Measurements from ENCODE around the gene SARM1.
"Not testable (repeated sequence)": the region's sequence is repeated elsewhere in the genome, so short reads cannot be mapped to it uniquely, and the experiment has no call there.

Gene SARM1

DNA sequence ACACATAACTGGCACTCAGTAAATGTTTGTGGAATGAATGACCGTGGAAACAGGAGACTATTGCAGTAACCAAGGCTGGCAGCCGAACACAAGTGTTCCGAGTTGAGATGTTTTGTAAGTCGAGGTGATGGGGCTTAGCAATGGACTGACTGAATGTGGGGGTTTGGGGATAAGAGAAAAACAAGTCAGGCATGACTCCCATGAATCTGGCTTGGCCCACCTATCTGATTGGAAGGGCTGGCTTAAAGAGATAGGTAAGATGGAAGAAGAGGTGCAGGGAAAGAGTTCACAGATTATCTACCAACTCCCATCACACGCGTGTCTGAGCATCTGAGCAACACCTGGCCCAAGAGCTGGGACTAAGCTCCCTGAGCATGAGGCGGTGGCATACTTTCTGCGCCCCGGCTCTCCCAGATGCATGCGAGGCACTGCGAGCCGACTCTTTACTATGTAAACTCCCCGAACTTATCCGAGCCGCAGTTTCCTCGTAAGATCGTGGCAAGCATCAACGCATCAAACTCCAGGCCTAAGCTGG, 36.8 kb upstream of the SARM1 start:
- peak overlapping the region; percentile 96 for H3K4me3 ChIP-seq (ENCODE audit: low read depth, low read length)
- TF ChIP-seq, protein P1, sequence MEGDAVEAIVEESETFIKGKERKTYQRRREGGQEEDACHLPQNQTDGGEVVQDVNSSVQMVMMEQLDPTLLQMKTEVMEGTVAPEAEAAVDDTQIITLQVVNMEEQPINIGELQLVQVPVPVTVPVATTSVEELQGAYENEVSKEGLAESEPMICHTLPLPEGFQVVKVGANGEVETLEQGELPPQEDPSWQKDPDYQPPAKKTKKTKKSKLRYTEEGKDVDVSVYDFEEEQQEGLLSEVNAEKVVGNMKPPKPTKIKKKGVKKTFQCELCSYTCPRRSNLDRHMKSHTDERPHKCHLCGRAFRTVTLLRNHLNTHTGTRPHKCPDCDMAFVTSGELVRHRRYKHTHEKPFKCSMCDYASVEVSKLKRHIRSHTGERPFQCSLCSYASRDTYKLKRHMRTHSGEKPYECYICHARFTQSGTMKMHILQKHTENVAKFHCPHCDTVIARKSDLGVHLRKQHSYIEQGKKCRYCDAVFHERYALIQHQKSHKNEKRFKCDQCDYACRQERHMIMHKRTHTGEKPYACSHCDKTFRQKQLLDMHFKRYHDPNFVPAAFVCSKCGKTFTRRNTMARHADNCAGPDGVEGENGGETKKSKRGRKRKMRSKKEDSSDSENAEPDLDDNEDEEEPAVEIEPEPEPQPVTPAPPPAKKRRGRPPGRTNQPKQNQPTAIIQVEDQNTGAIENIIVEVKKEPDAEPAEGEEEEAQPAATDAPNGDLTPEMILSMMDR (IDR thresholded peaks at IDR 0.05; ENCODE audit: control insufficient read depth, extremely low read depth, insufficient read depth): no peak
- DNase-seq (ENCODE audit: low read depth): no peak

DNA sequence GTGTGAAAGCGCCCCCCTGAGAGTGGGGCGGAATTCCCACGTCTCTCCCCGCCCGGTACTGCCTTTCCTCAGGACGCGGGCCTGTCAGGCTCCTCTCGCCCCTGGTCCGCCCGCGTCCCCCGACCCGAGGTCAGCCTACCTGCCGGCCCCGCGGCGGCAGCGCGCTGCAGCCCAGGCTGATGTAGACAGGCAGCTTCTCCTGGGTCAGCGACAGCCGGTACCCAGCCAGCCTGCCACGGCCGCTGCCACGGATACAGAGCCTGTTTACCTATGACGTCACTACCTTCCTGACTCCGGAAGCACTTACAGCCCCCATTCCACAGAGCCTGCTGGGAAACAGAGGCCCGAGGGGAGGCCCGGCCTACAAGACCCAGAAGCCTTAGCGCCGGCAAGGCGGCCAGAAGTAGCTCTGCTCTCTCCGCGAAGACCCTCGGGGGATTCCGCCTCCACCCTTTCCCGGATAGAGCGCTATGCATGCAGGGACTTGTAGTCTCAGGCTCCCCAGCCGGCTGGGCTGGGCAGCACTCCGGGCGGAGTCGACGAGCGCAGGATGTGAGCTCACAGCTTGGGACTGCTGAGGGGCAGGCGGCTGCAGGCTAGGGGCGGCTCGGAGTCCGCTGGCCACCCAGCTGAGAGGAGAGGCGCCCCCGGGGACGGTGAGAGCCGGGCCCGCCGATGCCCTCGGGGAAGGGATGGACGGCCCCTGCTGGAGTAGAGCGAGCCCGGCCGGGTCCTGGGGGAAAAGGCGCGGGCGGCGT, 36.1 kb upstream of the SARM1 start, which contains the start of the genes IFT20 and TNFAIP1:
IFT20 (minus strand) TSS at position 272 of the 758 bp plus-strand sequence. CDS start 3,487 bp downstream, outside the sequence.
TNFAIP1 (plus strand) TSS at position 561 of the 758 bp plus-strand sequence. CDS start 3,761 bp downstream, outside the sequence.
- peak within 1 kb of the TSS; percentile 96 for H3K4me3 ChIP-seq (ENCODE audit: low read depth, low read length)
- peak; percentile 99 for DNase-seq (ENCODE audit: low read depth)
- TF ChIP-seq, protein P1 (IDR thresholded peaks at IDR 0.05; ENCODE audit: control insufficient read depth, extremely low read depth, insufficient read depth): 0 out of 2 replicates have a peak, but pooled peaks have one; percentile 14

DNA sequence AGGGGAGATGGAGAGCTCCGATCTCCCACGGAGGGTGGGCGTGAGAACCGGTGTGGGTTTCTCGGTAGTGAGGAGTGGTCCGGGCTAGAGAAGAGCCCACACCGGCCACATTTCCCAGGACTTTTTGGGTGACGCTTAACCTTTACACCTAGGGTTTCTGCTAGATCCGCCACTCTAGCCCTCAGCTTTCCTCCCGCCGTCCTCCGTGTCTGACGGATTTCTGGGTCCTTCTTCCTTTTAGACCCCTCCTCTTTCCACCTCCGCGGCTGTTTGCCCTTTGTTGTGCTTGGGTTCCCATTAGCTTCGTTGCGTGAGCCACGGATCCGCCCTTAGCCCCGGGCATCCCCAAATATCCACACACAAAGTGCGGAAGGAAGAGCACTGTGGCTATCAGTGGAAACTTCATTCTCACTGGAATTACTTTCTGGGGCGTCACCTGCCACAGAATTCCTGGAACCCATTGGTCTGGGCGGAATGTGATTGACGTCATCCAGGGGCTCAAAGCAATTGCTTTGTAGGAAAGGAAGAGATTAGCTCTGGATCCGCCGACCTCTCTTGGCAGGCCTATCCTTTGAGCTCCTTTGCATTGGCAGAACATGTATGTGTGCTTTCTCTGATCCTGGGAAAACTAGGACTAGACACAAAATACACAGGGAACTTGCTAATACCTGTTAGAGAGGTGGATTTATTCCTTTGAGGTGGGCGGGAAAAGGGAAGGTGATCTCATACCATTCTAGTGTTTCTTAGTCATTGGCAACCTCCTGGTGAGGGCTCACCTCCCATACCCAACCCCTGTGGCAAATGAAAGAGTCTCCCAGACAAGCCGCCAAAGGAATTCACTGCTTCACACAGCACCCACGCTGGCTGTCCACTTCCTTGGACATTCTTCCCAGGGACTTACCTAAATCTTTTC, 35.3 kb upstream of the SARM1 start:
- TF ChIP-seq, protein P1 (IDR thresholded peaks at IDR 0.05; ENCODE audit: control insufficient read depth, extremely low read depth, insufficient read depth): no peak
- peak; percentile 59 for DNase-seq (ENCODE audit: low read depth)

DNA sequence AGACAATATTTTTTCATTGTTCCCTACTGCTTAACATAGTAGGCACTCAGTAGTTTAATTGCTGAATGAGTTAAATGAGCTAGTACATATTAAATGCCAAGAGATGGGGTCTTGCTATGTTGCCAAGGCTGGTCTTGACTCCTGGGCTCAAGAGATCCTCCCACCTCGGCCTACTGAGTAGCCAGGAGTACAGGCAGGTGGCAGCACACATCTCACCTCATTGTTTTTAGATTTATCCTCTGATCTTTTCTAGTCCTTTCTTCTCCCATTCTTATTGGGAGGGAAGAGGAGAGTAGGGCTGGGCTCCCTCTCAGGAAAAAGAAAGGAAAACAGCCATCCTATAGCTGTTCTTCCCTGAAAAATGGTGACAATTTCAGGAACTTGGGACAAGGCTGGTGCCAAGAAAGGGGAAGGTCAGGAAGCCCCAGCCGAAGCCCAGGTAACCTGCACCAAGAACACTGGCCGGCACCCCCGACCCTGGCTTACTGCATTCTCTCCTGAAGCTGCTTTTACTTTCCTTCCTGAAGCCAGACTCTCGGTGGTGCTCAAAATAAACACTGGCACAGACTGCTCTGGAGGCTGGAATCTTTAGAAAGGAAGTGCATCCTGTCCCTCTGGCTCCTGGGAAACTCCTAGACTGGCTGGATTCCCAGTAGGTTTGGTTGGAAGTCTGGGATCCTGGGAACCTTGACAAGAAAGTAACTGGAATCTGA, 33.3 kb upstream of the SARM1 start:
- DNase-seq (ENCODE audit: low read depth): no peak
- H3K4me3 ChIP-seq (ENCODE audit: low read depth, low read length): no peak overlapping the region
- TF ChIP-seq, protein P1 (IDR thresholded peaks at IDR 0.05; ENCODE audit: control insufficient read depth, extremely low read depth, insufficient read depth): no peak

More for the DNA sequence above, 35.3 kb upstream of the SARM1 start:
- H3K4me3 ChIP-seq (ENCODE audit: low read depth, low read length): peak overlapping the region; percentile 96

DNA sequence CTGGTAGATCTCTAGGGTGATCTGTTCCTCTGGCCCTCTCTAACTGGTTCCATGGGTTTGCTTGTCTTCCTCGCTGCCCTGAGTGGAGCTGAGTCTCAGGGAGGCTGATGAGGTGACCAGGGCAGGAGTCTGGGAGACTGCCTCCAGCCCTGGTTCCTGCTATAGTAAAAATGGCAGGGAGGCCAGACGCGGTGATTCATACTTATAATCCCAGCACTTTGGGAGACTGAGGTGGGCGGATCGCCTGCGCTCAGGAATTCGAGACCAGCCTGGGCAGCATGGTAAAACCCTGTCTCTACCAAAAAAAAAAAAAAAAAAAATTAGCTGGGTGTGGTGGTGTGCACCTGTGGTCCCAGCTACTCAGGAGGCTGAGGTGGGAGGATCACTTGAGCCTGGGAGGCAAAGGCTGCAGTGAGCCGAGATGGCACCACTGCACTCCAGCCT, 32.7 kb upstream of the SARM1 start:
- DNase-seq (ENCODE audit: low read depth); H3K4me3 ChIP-seq (ENCODE audit: low read depth, low read length): not testable (repeated sequence)

DNA sequence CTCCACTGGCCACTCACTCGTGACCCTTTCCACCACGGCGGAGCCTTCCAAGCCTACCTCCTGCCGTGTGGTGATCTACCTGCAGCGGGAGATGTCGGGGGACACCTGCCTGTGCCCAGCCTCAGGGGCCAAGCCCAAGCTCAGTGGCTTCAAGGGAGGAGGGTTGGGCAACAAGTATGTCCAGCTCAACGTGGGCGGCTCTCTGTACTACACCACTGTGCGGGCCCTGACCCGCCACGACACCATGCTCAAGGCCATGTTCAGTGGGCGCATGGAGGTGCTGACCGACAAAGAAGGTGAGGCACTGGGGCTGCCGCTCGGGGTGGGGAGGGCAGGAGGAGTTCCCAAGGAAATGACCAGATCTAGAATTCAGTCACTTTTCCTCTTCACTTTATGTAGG, 32.1 kb upstream of the SARM1 start:
- TF ChIP-seq, protein P1 (IDR thresholded peaks at IDR 0.05; ENCODE audit: control insufficient read depth, extremely low read depth, insufficient read depth): no peak
- no peak overlapping the region for H3K4me3 ChIP-seq (ENCODE audit: low read depth, low read length)
- DNase-seq (ENCODE audit: low read depth): no peak
